NCI-H2107 treated with DMSO at 0.1 percent for 48 hours (cell line): Measurements from ENCODE around the gene JSRP1.

Experiments
- DNase-seq: peaks from one replicate; lab custom pipeline; 2025; ENCODE audit not compliant: unreplicated experiment; lab: John Stamatoyannopoulos, UW

Gene JSRP1

GRCh38 chr19:2246801-2247361, 9.3 kb downstream of the JSRP1 start:
- DNase-seq: no peak

DNA sequence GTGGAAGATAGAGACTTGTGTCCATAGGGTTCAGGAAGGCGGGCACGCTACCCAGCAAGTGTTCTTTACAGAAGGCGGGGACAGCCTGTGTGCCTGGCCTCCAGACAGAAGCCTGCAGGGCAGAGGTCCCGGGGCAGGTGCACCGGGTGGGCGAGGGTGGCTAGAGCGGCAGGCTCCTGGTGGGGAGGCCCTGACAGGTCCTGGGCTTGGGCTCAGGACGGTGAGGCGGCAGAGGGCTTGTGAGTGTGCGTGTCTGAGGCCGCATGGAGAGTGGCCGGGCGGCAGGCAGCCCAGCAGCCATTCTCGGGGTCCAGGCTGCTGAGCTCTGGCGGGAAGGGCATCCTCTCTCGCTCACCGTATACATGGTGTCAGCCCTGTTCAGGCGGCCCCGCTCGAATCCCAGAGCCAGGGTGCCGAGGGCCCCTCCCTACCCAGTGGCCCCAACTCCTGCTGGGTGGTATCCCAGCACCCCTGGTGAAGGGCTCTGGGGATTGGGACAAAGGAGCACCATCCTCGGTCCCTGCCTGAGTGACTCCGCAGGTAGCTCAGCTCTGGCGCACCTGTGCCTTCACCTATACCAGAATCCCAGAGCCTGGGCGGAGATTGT, 10.1 kb downstream of the JSRP1 start:
- no peak for DNase-seq

DNA sequence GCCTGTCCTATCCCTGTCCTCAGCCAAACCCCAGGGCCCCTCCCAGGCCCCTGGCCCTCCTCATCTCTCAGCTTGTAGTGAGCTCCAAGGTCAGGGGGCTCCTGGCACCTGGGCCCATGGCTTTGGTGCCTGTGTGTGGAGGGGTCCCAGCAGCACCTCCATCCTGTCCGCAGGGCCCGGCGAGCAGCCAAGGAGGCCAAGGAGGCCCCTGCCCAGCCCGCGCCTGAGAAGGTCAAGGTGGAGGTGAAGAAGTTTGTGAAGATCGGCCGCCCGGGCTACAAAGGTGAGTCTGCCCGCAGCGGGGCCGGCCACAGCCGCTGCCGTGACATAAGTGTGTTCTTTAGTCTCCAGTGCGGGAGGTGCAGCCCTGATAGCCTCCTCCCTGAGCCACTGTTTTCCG, 10.9 kb downstream of the JSRP1 start:
- DNase-seq: no peak

DNA sequence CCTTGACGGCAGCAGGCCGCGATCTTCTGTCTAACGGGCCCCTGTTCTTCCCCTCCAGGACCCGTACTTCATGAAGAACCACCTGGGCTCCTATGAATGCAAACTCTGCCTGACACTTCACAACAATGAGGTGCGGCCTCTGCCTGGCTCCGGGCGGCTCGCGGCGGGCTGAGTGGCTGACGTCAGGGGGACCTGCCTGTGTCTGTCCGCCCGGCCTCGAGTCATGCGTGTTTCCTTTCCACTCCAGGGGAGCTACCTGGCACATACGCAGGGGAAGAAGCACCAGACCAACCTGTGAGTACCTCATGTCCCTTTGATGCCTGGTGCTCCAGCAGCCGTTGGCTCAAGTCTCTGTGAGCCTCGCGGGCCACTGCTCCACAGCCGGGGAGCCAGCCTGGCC, 11.7 kb downstream of the JSRP1 start:
- DNase-seq: peak; percentile 39

DNA sequence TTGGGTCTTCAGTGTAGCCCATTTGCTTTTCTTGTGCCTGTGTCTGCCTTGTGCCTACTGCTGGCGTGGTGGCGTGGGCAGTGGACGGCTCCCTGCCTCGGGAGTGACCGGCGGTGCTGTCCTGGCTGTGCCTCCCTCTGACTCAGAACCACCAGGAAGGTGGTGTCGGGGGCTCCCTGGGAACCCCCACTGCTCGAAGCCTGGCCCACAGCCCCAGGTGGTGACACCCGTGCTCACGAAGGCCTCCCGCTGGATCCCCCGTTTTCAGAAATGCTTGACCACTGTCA, 12.1 kb downstream of the JSRP1 start:
- DNase-seq: no peak

- DNase-seq: peak; percentile 32
These were observed 12.7 kb downstream of the JSRP1 start for GRCh38 chr19:2243274-2244124.

- no peak for DNase-seq
These were observed 13.4 kb downstream of the JSRP1 start for GRCh38 chr19:2242816-2243215.

- no peak for DNase-seq
These were observed 14.1 kb downstream of the JSRP1 start for GRCh38 chr19:2242092-2242537.

DNA sequence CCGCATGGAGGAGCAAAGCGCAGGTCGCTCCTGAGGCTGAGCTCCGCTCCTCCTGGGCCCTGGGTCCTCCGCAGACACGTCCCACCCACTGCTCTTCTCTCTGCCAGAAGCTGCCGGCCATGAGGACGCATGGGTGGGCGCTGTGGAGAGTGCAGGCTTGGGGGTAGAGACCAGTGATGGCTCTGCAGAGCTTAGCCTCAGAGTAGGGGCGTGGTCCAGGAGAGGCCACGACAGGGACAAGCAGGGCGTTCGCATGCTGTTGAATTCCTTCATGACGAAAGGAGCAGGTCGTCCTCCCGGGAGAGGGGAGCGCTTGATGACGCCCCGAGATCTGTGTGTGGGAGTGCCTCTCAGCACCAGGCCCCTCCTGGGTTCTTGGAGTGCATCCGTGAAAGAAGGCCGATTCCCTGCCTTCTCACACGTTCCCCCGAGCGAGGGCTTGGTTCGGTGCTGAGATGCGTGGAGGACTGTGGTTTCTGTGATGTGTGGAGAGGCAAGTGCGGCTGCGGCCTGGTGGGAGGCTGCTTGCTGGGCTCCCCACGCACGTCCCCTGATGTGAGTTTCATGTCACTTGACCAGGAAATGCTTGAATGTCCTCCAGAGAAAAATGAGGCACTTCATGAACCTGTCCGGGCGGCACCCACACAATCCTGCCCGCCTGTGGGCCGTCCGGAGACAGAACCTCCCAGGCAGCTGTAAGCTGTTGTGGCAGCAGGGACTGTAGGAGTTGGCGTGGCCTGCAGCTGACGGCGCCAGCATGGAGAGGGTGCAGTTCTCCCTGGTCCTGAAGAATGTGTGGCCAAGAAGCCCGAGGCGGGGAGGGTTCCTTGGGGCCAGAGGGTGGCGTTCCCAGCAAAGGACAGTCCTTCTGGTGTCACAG, 15.1 kb downstream of the JSRP1 start:
- no peak for DNase-seq

DNA sequence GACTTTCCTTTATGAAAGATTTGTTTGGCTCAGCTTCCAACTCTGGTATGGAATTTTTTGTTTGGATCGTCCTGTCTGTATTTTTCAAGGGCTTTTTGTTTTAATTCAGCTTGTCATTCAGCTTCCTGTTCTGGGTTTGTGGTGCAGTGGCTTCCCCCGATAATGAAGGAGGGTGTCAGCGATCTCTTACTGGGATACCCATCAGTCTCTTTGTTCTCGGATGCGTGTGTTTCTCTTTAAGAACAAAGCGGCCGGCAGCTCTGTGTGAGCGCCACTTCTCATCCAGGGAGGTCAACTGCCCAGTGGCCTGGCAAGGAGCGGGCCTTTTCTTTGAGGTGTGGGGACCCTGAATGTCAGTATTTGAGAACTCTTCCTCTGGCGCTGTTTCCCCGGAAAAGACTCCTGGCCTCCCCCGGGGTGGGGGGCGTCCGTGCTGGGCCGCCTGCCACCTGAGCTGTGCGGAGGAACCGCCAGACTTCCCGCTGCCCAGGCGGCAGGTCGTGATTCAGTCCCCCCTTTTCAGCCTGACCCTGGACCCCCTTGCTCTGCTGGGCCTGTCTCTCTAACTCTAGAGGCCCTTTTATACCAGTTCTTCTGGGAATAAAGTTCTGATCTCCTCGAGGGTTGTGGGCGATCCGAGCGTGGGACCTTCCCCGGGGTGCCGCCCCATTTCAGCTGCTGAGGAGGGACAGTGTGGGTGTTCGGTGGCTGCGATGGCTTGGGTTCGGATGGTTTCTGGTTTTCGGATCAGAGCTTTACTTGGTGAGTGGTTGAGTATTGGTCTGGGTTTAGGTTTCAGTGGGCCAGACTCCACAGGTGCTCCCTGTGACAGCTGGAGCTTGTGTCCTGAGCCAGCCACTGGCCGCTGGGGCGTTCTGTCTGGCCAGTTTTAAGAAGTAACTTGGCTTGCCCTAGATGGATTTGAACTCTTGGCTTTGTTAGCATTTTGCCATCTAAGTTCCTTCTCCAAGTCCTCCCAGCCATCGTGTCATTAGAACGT, 16.1 kb downstream of the JSRP1 start:
- DNase-seq: no peak

GRCh38 chr19:2239173-2239572, 17.0 kb downstream of the JSRP1 start:
- no peak for DNase-seq

- DNase-seq: no peak
These were observed 18.4 kb downstream of the JSRP1 start for GRCh38 chr19:2237869-2238153.

GRCh38 chr19:2237051-2237868, 19.0 kb downstream of the JSRP1 start:
- no peak for DNase-seq

DNA sequence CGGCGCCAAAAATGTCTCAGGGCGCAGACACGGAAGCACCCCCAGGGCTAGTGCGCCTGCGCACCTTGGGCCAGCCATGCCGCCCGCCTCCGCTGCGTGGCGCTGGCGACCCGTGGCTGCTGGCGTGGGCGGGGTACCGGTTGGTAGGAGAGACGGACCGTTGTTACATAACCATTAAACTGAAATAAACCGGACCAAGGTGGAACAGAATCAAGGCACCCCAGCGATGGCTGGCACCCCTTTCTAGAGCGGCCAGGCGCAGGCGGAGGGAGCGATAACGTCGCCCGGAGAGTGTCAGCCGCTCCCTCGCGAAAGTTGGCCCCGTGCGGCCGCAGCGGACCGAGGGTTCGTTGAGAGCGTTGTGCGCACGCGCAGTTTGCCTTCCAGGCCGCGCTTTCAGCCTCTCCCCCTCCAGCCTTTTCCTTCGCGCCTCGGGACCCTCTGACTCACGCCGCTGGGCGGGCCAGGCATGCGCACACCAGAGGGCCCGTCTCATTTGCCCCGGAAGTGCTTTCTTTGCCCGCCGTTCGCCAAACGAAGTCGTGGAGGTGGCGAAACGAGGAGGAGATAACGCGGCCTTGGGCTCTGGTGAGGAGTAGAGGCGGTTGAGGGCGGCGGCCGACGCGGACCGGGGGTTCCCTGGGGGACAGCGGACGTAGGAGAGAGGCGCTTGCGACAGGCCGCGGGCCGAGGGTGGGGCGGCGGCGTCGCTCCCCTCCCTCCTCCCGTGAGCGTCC, 19.7 kb downstream of the JSRP1 start, which contains the start of the genes PLEKHJ1 and SF3A2:
Gene PLEKHJ1 (minus strand): TSS at position 16 of the 737 bp plus-strand sequence. CDS start 81 bp downstream, outside the sequence.
Gene SF3A2 (plus strand): TSS at position 511 of the 737 bp plus-strand sequence. CDS start 6,595 bp downstream, outside the sequence.
- peak; percentile 92 for DNase-seq

DNA sequence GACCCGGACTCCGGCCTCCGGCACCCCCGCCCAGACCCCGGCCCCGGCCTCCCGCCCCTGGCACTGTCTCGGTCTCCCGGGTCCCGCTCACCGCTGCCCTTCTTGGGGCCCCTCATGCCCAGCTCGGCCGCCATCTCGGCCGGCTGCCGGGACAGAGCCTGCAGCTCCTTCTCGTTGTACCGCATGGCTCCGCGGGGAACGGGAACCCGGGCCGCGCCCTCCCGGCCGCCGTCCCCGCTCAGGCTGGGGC, 20.2 kb downstream of the JSRP1 start:
- DNase-seq: no peak

DNA sequence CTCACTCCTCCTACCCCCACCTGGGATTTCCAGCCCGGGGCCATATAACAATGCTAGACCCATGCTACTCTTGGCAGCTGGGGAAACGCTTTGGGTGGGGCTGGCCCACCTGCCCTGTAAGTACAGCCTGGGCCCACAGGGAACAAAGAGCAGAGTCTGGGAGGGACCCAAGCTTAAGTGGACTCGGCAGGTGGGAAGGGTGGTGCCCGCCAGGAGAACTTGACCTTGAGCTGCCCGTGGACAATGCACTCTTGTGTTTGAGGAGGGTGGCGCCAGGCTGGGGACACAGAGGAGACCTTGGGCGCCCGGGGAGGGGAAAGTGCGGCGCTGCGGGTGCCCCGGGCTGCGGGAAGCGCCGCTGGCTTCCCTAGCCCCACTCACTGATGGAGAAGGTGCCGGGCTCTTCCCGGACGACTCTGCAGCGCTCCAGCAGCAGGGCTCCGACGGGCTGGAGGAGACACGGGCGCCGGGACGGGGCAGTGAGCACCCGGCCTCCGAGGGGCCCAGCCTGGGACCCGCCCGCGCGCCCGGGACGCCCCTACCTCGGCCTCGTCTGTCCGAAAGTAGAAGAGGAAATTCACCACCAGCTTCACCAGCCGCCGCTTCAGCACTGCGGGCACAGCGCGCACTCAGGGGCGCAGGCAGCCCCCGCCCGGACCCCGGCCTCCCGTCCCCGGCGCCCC, 20.7 kb downstream of the JSRP1 start:
- peak; percentile 70 for DNase-seq

DNA sequence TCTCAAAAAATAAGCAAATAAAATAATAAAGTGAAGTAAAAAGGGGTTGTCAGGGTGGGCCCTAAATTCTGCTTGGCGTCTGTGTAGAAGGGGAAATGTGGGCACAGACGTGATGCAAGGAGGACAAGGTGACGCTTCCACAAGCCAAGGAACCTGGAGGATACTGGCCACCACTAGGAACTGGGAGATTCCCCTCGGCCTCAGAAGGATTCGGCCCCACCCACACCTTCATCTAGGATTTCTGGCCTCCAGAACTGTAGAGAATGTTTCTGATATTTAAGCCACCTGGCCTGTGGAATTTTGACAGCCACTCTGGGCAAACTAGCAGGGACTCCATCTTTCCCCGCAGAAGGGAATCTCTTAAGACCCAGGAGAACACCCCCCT, 21.2 kb downstream of the JSRP1 start:
- no peak for DNase-seq

DNA sequence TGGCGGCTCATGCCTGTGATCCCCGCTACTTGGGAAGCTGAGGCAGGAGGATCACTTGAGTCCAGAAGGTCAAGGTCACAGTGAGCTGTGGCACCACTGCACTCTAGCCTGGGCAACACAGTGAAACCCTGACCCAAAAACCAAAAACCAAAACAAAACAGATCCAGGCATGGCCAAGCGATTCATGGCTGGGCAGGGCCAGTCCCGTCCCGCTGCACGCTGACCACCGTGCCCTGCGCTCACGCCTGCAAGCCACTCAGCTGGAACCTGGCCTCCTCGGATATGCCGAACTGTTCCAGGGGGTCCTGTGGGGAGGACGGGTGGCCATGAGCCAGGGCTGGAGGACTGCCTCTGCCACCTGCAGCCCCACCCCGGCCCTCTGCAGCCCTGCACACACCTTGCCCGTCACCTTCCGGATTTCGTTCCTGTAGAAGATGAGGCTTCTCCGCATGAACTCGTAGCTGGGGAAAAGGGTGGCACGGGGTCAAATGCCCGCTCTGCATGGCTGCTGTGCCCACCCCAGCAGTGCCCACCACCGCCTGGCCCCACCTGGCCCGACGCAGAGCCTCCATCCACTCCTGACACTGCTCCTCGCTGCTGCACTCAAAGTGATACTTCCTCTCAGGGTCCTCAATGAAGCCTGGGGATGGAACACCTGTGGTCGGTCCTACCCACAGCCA, 22.5 kb downstream of the JSRP1 start:
- no peak for DNase-seq
